C4-2B (cell line): ENCODE measurements around the gene ATF7IP.

Source experiments
- H3K27ac ChIP-seq: fragments of 450-650 bp; 2 replicates; pipeline ENCODE4 v1.5.1; 2017
- ZFX ChIP-seq: fragments of 450-650 bp; IDR thresholded peaks from 2 replicates; pipeline ENCODE4 v1.6.1; 2017
- TF ChIP-seq, protein P1 (sequence below): fragments of 450-650 bp; conservative IDR thresholded peaks from 2 replicates; pipeline ENCODE4 v1.5.1; 2017; ENCODE audit warnings: mild to moderate bottlenecking

Gene ATF7IP

DNA sequence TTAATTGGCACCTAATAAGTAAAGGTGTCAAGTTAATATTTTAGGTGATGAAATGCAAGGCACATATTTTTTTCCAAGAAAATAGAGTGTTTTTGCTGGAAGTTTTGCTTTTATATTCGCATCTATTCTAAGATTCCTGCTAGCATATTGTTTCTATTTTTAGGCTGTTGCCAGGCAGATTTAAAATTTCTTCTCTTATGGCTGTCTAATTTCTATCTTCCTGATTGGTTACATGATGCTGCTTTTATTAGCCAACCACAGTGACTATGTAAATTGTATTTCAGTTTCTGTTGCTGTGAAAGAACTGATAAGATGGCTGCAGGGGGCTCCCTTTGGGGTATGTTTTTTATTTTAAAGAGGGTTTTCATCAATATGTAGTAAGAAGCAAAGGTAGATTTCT lies 42.7 kb downstream of the ATF7IP start:
- TF ChIP-seq ZFX, result no peak
- TF ChIP-seq, protein P1, sequence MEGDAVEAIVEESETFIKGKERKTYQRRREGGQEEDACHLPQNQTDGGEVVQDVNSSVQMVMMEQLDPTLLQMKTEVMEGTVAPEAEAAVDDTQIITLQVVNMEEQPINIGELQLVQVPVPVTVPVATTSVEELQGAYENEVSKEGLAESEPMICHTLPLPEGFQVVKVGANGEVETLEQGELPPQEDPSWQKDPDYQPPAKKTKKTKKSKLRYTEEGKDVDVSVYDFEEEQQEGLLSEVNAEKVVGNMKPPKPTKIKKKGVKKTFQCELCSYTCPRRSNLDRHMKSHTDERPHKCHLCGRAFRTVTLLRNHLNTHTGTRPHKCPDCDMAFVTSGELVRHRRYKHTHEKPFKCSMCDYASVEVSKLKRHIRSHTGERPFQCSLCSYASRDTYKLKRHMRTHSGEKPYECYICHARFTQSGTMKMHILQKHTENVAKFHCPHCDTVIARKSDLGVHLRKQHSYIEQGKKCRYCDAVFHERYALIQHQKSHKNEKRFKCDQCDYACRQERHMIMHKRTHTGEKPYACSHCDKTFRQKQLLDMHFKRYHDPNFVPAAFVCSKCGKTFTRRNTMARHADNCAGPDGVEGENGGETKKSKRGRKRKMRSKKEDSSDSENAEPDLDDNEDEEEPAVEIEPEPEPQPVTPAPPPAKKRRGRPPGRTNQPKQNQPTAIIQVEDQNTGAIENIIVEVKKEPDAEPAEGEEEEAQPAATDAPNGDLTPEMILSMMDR, result no peak
- no peak overlapping the region for H3K27ac ChIP-seq

DNA sequence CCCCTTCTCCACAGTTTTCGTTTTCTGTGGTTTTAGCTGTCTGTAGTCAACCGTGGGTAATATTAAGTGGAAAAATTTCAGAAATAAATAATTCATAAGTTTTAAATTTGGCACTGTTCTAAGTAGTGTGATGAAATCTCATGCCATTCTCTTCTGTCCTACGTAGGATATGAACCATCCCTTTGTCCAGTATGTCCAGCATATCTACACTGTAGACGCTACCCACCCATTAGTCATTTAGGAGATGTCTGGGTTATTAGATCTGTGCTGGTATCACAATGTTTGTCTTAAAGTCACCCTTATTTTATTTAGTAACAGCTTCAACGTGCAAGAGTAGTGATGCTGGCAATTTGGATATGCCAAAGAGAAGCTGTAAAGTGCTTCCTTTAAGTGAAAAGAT lies 44.7 kb downstream of the ATF7IP start:
- TF ChIP-seq, protein P1, result no peak
- TF ChIP-seq ZFX, result no peak
- H3K27ac ChIP-seq, result no peak overlapping the region

DNA sequence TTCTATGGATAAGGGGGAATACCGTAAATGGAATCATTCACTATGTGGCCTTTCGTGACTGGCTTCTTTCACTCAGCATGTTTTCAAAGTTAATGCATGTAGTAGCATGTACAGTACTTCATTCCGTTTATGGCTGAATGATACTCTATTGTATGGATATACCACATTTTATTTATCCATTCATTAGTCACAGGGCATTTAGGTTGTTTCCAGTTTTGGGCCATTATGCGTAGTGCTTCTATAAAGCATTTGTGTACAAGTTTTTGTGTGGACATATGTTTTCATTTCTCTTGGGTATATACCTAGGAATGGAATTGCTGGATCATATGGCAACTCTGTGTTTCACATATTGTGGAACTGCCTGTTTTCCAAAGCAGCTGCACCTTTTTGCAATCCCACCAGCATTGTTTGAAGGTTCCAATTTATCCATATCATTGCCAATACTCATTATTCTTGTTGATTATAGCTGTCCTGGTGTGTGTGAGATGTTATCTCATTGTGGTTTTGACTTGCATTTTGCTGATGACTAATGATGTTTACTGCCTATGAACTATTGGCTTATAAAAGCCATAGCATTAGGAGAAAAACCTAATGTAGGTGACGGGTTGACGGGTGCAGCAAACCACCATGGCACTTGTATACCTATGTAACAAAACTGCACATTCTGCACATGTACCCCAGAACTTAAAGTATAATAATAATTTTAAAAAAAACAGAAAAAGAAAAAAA lies 45.5 kb downstream of the ATF7IP start:
- no peak for TF ChIP-seq ZFX
- TF ChIP-seq, protein P1, result no peak

DNA sequence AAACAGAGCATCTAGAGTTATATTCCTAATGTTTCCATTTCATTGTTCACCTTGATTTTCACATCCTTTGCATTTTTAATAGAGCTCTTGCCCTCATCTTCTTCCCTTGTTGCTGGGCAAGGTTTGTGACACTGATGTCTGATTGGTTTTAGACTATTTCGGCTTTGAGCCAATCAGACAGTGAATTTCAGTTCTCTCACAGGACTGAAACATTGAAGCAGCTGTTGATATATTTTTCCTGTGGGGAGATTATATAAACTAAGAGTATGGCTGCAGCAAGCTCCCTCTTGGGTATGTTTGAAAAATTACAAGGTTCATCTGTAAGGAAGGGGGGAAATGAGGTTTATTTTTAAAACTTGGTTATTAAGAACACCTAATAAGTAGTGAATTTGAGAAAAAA lies 51.2 kb downstream of the ATF7IP start:
- H3K27ac ChIP-seq, result no peak overlapping the region
- no peak for TF ChIP-seq ZFX
- TF ChIP-seq, protein P1, result no peak; the same call in none of the 2 replicates

More for the DNA sequence above, 45.5 kb downstream of the ATF7IP start:
- no peak overlapping the region for H3K27ac ChIP-seq

DNA sequence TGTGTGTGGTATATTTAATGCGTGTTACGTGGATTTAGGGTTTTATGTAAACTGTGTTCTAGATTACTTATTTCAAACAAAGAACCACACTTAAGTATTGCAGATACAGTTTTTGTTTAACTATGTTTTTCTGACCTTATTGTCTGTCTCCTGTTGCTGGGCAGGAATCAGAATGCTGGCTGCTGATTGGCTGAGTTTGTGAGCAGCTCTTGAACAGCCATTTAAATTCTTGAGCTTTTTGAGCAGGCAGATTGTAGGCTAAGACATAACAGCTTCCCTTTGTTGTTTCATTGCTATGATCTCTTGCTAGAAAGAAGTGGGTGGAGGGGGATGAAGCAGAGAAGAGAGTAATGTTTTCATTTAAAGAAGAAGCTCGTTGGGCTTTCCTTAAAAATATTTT lies 52.2 kb downstream of the ATF7IP start:
- H3K27ac ChIP-seq, result no peak overlapping the region
- TF ChIP-seq, protein P1, result no peak
- TF ChIP-seq ZFX, result no peak

DNA sequence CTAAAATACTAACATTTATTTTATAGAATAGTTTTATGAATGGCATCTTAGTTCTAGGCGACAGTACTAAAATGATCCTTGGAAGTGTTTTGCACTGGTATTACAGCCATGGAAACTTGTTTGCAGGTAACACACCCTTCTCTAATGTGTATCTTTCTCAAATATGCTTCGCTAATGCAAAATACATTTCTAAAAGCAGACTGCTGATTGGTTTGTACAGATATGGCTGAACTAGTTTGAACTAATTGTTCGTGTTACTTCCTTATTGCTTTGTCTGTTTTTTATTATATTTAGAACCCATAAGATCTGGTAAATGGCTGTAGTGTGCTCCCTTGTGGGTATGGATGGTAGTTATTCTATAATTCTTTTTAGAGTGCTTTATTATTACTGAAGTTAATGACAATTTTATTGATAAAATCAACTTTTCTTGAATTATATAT lies 53.0 kb downstream of the ATF7IP start:
- no peak for TF ChIP-seq ZFX
- TF ChIP-seq, protein P1, result peak; percentile 25
- H3K27ac ChIP-seq, result no peak overlapping the region

DNA sequence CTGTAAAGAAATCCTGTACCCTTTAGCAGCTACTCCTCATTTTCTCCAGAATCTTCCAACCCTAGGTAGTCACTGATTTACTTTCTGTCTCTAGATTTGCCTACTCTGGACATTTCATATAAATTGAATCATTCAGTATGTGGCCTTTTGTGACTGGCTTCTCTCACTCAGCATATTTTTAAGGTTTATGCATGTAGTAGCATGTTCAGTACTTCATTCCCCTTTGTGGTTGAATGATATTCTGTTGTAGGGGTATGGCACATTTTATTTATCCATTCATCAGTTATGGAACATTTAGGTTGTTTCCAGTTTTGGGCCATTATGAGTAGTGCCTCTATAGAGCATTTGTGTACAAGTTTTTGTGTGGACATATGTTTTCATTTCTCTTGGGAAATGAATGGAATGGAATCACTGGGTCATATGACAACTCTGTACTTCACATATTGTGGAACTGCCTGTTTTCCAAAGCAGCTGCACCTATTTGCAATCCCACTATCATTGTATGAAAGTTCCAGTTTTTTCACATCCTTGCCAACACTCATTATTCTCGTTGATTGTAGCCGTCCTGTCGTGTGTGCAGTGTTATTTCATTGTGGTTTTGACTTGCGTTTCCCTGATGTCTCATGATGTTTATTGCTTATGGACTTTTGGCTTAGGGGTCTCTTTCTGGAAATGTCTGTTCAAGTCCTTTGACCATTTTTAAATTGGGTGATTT lies 57.2 kb downstream of the ATF7IP start:
- H3K27ac ChIP-seq, result no peak overlapping the region
- TF ChIP-seq, protein P1, result no peak
- TF ChIP-seq ZFX, result no peak
